ENCODE data around the gene CFAP100.

The CFAP100 gene

DNA sequence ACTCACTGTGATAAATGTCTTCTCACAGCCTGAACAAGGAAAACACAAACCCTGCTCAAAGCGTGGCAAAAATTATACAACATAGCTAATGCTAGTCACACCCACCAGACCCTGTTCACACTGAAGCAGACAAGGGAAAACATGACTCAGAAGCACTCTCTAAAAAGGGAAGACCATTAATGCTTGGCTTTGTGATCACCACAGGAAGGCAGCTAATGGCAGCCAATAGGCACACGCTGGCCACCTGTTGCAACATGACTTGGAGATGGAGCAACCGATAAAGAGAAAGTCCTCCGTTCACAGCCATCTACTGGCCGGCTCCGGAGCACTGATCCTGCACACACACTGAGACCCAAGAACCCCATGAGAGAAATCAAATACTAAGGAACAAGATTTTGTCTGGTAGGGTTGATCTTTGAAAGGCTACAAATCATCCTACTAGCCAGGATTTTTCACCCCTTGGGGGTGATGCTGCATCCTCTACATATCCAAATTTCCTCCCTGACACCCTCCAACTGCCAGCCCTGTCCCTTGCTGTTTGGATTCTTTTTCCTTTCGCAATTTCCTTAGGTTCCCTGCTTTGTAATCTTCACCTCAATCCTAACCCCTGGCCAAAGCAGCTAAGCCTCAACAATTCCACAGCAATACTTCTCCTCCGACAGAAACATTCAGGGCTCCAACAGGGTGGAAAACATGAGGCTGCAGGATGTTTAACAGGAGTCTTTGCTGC, 77.7 kb downstream of the CFAP100 start:
- peak; percentile 88 for TF ChIP-seq CEBPB (IDR thresholded peaks at IDR 0.05)
- TF ChIP-seq CREB1 (IDR thresholded peaks at IDR 0.05; ENCODE audit: low read depth) = no peak
- TF ChIP-seq NFIC (IDR thresholded peaks at IDR 0.05) = no peak

DNA sequence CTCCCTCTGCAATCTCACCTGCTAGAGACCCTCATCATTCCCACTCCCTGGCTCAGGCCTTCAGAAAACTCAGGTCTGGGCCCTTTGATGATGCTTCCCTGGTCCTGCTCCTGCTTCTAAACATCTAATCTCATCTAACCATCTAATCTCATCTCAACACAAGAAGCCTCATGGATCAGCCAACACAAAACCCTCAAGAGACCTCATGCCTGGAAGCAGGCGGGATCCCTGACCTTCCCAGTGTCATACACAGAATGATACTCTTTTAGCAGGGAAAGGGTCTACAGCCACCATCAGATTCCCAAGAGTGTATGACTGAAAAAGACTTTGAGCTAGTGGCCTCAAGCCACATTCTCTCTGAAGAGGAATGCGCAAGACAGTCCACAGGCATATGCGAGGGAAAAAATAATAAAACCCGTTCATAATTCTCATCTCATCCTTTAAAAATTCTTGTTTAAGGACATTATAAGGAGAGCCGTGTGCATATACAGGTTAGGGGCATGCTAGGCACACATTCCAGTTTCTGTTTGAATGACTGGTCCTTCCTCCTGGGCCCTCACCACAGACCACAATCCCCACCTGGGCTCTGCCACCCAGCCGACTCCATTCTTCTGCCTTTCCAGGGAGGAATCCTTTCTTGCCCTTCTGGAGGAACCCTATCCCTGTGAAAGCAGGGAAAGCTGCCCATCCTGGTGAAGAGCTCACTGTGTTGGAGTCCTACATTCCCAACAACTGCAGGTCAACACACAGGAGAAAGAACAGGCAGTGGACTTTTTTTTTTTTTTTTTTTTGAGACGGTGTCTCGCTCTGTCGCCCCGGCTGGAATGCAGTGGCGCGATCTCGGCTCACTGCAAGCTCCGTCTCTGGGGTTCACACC, 78.8 kb downstream of the CFAP100 start:
- TF ChIP-seq, protein P1, sequence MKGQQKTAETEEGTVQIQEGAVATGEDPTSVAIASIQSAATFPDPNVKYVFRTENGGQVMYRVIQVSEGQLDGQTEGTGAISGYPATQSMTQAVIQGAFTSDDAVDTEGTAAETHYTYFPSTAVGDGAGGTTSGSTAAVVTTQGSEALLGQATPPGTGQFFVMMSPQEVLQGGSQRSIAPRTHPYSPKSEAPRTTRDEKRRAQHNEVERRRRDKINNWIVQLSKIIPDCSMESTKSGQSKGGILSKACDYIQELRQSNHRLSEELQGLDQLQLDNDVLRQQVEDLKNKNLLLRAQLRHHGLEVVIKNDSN (IDR thresholded peaks at IDR 0.05) = no peak
- TF ChIP-seq CEBPB (IDR thresholded peaks at IDR 0.05) (no peak), FOXM1 (IDR thresholded peaks at IDR 0.05; ENCODE audit: borderline replicate concordance, low read depth) (no peak), TEAD4 (IDR thresholded peaks at IDR 0.05) (no peak), EP300 (IDR thresholded peaks at IDR 0.05; ENCODE audit: borderline replicate concordance) (no peak), YY1 (IDR thresholded peaks at IDR 0.05; ENCODE audit: low read depth) (no peak), TAF1 (IDR thresholded peaks at IDR 0.05; ENCODE audit: low read depth) (no peak), NFIC (IDR thresholded peaks at IDR 0.05) (no peak), TCF12 (IDR thresholded peaks at IDR 0.05; ENCODE audit: low read depth) (no peak), CREB1 (IDR thresholded peaks at IDR 0.05; ENCODE audit: low read depth) (no peak), EGR1 (IDR thresholded peaks at IDR 0.05) (no peak)
- TF ChIP-seq, protein P2, sequence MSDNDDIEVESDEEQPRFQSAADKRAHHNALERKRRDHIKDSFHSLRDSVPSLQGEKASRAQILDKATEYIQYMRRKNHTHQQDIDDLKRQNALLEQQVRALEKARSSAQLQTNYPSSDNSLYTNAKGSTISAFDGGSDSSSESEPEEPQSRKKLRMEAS (IDR thresholded peaks at IDR 0.05) = no peak
- TF ChIP-seq, protein P3, sequence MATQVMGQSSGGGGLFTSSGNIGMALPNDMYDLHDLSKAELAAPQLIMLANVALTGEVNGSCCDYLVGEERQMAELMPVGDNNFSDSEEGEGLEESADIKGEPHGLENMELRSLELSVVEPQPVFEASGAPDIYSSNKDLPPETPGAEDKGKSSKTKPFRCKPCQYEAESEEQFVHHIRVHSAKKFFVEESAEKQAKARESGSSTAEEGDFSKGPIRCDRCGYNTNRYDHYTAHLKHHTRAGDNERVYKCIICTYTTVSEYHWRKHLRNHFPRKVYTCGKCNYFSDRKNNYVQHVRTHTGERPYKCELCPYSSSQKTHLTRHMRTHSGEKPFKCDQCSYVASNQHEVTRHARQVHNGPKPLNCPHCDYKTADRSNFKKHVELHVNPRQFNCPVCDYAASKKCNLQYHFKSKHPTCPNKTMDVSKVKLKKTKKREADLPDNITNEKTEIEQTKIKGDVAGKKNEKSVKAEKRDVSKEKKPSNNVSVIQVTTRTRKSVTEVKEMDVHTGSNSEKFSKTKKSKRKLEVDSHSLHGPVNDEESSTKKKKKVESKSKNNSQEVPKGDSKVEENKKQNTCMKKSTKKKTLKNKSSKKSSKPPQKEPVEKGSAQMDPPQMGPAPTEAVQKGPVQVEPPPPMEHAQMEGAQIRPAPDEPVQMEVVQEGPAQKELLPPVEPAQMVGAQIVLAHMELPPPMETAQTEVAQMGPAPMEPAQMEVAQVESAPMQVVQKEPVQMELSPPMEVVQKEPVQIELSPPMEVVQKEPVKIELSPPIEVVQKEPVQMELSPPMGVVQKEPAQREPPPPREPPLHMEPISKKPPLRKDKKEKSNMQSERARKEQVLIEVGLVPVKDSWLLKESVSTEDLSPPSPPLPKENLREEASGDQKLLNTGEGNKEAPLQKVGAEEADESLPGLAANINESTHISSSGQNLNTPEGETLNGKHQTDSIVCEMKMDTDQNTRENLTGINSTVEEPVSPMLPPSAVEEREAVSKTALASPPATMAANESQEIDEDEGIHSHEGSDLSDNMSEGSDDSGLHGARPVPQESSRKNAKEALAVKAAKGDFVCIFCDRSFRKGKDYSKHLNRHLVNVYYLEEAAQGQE (IDR thresholded peaks at IDR 0.05; ENCODE audit: low read depth) = no peak

DNA sequence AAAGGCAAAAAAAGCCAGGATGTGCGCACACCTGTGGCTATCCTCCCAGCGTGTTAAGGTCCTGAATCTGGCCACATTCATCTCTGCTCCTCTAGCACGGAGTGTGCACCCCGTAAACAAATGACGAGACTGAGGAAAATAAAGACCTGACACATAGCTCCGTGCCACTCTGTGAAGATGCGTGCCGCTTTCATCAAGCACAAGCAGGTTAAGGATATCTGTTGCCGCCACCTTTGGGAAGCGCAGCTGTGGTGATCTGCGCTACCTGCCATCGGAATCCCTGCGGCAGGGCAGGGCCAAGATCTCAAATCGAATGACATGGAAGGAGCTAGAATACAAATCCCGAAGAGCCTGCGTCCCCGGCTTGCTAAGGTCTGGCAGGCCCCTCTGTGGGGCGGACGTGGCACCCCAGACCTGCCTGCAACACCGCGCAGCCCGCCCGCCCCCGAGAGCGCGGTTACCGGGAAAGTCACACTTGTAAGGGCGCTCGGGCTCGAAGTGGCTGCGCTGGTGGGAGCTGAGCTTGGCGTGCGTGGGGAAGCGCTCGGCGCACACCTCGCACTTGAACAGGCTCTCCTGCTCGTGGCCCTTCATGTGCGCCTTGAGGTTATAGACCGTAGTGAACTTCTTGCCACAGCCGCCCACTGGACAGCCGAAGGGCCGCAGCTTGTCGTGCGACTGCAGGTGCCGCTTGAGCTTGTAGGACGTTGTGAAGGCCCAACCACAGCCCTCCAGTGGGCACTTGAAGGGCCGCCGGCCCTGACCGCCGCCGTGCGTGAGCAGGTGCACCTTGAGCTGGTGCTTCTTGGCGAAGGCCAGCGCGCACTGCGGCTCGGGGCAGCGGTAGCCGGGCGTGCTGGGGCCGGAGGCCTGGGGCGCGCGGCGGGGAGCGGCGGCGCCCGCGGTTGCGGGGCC, 80.0 kb downstream of the CFAP100 start:
- no peak for TF ChIP-seq TEAD4 (IDR thresholded peaks at IDR 0.05)
- TF ChIP-seq, protein P2 (IDR thresholded peaks at IDR 0.05) = peak; percentile 23; the same call in 1 of the 2 replicates

DNA sequence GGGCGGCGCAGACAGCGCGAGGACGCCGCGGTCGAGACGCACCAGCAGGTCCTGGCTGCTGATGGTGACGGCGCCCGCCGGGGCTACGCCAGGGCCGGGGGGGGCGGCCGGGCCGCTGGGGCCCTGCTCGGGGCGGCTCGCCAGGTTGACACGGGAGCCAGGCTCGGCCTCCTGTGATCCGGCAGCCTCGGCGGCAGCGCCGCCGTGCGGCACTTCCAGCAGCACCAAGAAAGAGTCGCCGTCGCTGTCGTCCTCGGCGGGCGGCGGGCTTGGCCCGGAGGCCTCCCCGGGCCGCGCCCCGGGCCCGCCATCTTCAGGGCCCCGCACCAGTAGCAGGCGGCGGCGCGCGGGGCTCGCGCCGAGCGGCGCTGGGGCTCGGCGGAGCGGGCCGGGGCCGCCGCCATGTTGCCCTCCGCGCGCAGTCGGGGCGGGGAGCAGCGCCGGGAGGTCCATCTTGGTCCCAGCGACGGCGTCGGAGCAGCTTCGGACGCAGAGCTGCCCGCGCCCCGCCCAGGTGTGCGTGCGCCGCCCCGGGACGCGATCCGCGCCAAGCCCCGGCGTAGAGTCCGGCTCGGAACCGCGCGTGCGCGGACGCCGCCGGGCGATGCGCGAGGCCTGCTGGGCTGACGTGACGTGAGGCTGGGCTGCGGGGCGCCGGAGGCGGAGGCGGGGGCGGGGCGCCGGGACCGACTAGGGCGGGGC, 80.9 kb downstream of the CFAP100 start, which contains the start of gene ZXDC:
Gene ZXDC (minus strand): TSS at position 479 of the 702 bp plus-strand sequence. CDS start 26 bp downstream, at position 453.
- TF ChIP-seq EGR1 (IDR thresholded peaks at IDR 0.05) (peak; percentile 6; the same call in 1 of the 2 replicates), TAF1 (IDR thresholded peaks at IDR 0.05; ENCODE audit: low read depth) (peak; percentile 68; the same call in 1 of the 2 replicates), NFIC (IDR thresholded peaks at IDR 0.05) (no peak), TEAD4 (IDR thresholded peaks at IDR 0.05) (no peak), YY1 (IDR thresholded peaks at IDR 0.05; ENCODE audit: low read depth) (peak; percentile 91)
- TF ChIP-seq, protein P3 (IDR thresholded peaks at IDR 0.05; ENCODE audit: low read depth) = no peak; the same call in 1 of the 2 replicates

DNA sequence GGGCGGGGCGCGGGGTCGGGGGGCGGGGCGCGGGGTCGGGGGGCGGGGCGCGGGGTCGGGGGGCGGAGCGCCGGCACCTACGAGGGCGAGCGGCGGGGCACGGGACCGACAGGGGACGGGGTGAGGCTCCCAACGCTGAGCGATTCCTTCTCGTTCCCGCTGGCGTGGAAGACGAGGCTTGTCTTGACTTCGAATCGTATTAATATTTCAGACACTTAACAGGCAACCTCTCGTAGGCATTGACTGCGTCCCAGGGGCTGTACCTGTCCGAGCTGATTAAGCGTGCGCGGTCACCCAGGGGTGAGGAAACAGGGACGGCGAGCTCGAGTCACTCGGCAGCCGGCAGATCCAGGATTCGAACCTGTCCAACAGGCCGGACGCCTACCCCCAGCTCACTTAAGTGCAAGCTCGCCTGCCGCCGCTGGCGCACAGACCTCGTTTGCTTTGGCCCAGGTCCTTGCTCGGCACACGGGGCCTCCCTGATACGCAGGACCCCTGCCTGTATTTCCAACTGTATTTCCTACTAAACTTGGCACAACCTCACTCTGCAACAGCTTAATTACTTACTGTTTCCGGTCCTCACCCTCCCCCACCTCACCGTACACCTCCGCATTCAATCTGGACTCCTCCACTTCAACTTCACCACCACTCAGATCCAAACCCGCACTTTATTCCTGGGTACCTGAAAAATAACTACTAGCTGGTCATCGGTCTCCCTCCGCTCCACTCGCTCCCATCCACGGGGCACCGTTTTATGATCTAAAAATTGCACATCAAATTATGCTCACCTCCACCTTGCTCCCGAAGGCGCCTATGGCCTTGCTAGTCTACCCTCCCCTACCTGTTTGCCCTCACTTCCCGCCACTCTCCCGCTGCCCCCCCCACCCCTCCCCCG, 81.7 kb downstream of the CFAP100 start:
- TF ChIP-seq, protein P1 (IDR thresholded peaks at IDR 0.05) = no peak
- TF ChIP-seq CREB1 (IDR thresholded peaks at IDR 0.05; ENCODE audit: low read depth) (no peak), EP300 (IDR thresholded peaks at IDR 0.05; ENCODE audit: borderline replicate concordance) (no peak), TCF12 (IDR thresholded peaks at IDR 0.05; ENCODE audit: low read depth) (0 out of 2 replicates have a peak, but pooled peaks have one; percentile 20), TEAD4 (IDR thresholded peaks at IDR 0.05) (no peak), YY1 (IDR thresholded peaks at IDR 0.05; ENCODE audit: low read depth) (no peak), NFIC (IDR thresholded peaks at IDR 0.05) (no peak), FOXM1 (IDR thresholded peaks at IDR 0.05; ENCODE audit: borderline replicate concordance, low read depth) (no peak), TAF1 (IDR thresholded peaks at IDR 0.05; ENCODE audit: low read depth) (peak; percentile 6; the same call in 1 of the 2 replicates), EGR1 (IDR thresholded peaks at IDR 0.05) (no peak), ZBTB7A (IDR thresholded peaks at IDR 0.05; ENCODE audit: low read depth) (no peak), RAD21 (IDR thresholded peaks at IDR 0.05; ENCODE audit: low read depth) (no peak), CEBPB (IDR thresholded peaks at IDR 0.05) (no peak)
- TF ChIP-seq, protein P3 (IDR thresholded peaks at IDR 0.05; ENCODE audit: low read depth) = no peak
- TF ChIP-seq, protein P2 (IDR thresholded peaks at IDR 0.05) = no peak; the same call in 1 of the 2 replicates

Data from Ishikawa (cell line).